A549 treated with dexamethasone at 1 μM for 4 hours (cell line): Measurements from ENCODE around the gene PTX3. TPM values are rescaled to one million over a fixed set of nuclear protein-coding genes. Genes with fewer than 3 reads are reported as not detected.

ENCODE experiments used
- total RNA-seq: library from RNA; stranded (reverse); fragments of 200-300 nt; extraction: Qiagen RNA extraction; gene quantifications from 5 replicates; pipeline ENCODE4 v1.2.3, GENCODE V29; 2022

Gene PTX3
- total RNA-seq: 0.91 to 1.2 TPM (median 1.0 TPM) in 5 replicates

GRCh38 chr3:157436583-157437291 lies at the start of gene PTX3:
TSS of gene PTX3 (plus strand) at chr3:157436850. CDS start at chr3:157436934, 84 bp downstream.

Other genes starting within 250 kb of the PTX3 start
- 0.25 to 0.73 TPM (median 0.48 TPM) in 5 replicates for gene VEPH1, start 66.6 kb downstream of the PTX3 start, total RNA-seq